ENCODE results near the gene CCDC85C.

GRCh38 chr14:99584823-99585222, 19.2 kb downstream of the CCDC85C start:
- TF ChIP-seq CTCF (IDR thresholded peaks at IDR 0.05) (no peak), EP300 (IDR thresholded peaks at IDR 0.05) (no peak)
